Left cardiac atrium (tissue), 4 donors: ENCODE data around the gene DNASE1. TPM values are rescaled to one million over a fixed set of nuclear protein-coding genes. Genes with fewer than 3 reads are reported as not detected.

Source experiments
- ATAC-seq, 2 donors: fragments of 200-7000 bp; cut with Tn5 transposase; one replicate each; pipeline ENCODE4 v1.9.1; 2020; ENCODE audit warnings: mild to moderate bottlenecking in 2 of 2, moderate library complexity in 2 of 2
- DNase-seq: peaks from one replicate; pipeline ENCODE4 v3.0.0-alpha.2; 2020
- intact Hi-C, 2 donors: fragments of 100-400 bp; cut with DNase I; formaldehyde crosslinking; loops; one replicate each; pipeline versions ENCODE4 v1.14.1 to v1.15.1; 2022 to 2023
- total RNA-seq, 2 donors: library from RNA; stranded (reverse); fragmentation: NEBNext Ultra II Directional; extraction: Animal tissue kit (Norgen Biotek cat#: 25700); gene quantifications; one replicate each; pipeline ENCODE4 v1.2.1, GENCODE V29; 2021
- donor health status: DM: no; HTN: yes; CAD: no.
- donor health status: DM: no; HTN: yes; CAD: no; lungs with severe emphysema.
- donor health status: DM: yes; HTN: yes; CAD: no.
- donor health status: Dilated cardiomyopathy.

Gene DNASE1
- total RNA-seq, 2 donors from 2014 or later, result 3.0 to 5.8 TPM

GRCh38 chr16:3687792-3688191 is 33.3 kb downstream of the DNASE1 start:
- intact Hi-C loops, result no loop called here
- DNase-seq (no peak), ATAC-seq (no peak)

GRCh38 chr16:3689731-3690130 is 35.2 kb downstream of the DNASE1 start:
- ATAC-seq (no peak), DNase-seq (no peak)
- intact Hi-C loops, result loop anchor here (2.0 to 5.0 kb wide), 2 partner anchors 189 to 193 kb away; partner anchors contain the start of gene CREBBP (in 1 of the 2)

- peak; percentile 94 to 96 for ATAC-seq
- intact Hi-C loops, result loop anchor here (2.0 to 5.0 kb wide), 2 partner anchors 188 to 192 kb away; partner anchors contain the start of gene CREBBP (in 1 of the 2)
- DNase-seq, result peak; percentile 91
Measured at GRCh38 chr16:3690470-3690928, 36.0 kb downstream of the DNASE1 start.

- intact Hi-C loops, result loop anchor here (2.0 to 5.0 kb wide), 2 partner anchors 188 to 191 kb away; partner anchors contain the start of gene CREBBP (in 1 of the 2)
- DNase-seq (no peak), ATAC-seq (peak; percentile 4 to 19)
Measured at GRCh38 chr16:3690980-3691720, 36.7 kb downstream of the DNASE1 start.

GRCh38 chr16:3691761-3692160 is 37.3 kb downstream of the DNASE1 start:
- no peak for ATAC-seq
- DNase-seq, result no peak
- intact Hi-C loops, result loop anchor here (2.0 to 5.0 kb wide), 2 partner anchors 187 to 191 kb away; partner anchors contain the start of gene CREBBP (in 1 of the 2)

GRCh38 chr16:3694051-3694450 is 39.6 kb downstream of the DNASE1 start:
- ATAC-seq, result no peak
- DNase-seq, result no peak
- intact Hi-C loops, result loop anchor here in 1 of 2 donors (5.0 kb wide), 1 partner anchor 188 kb away; the partner anchor contains the start of gene CREBBP

- ATAC-seq (peak in 1 of 2 donors; percentile 14), DNase-seq (no peak)
- intact Hi-C loops, result no loop called here
Measured at GRCh38 chr16:3695610-3696369, 41.3 kb downstream of the DNASE1 start.

- ATAC-seq (peak; percentile 80 to 95), DNase-seq (no peak)
- intact Hi-C loops, result loop anchor here in 1 of 2 donors (1.0 kb wide), 1 partner anchor 17 kb away; no protein-coding TSS in a partner anchor
Measured at GRCh38 chr16:3696425-3697218, 42.1 kb downstream of the DNASE1 start.

GRCh38 chr16:3698941-3699340 is 44.5 kb downstream of the DNASE1 start:
- intact Hi-C loops, result no loop called here
- DNase-seq (no peak), ATAC-seq (no peak)

- intact Hi-C loops, result no loop called here
- ATAC-seq (no peak), DNase-seq (no peak)
Measured at GRCh38 chr16:3701531-3701930, 47.0 kb downstream of the DNASE1 start.

- no peak for DNase-seq
- ATAC-seq, result no peak
- intact Hi-C loops, result no loop called here
Measured at GRCh38 chr16:3702082-3702481, 47.6 kb downstream of the DNASE1 start.

GRCh38 chr16:3706253-3707012 is 51.9 kb downstream of the DNASE1 start:
- intact Hi-C loops, result no loop called here
- no peak for ATAC-seq

More at GRCh38 chr16:3706253-3707012, 51.9 kb downstream of the DNASE1 start:
- DNase-seq, result no peak

Other genes starting within 250 kb of the DNASE1 start
- 1 to 10 TPM; 1.4 to 2.3 TPM for gene ZNF597, start 211.2 kb upstream of the DNASE1 start, total RNA-seq
- gene NAA60, start 211.0 kb upstream of the DNASE1 start, total RNA-seq, result 10 to 100 TPM; 35.4 to 38.2 TPM
- not detected for gene C16orf90, start 159.2 kb upstream of the DNASE1 start, total RNA-seq
- 10 to 100 TPM; 15.4 to 16.0 TPM for gene CLUAP1, start 153.7 kb upstream of the DNASE1 start, total RNA-seq
- gene NLRC3, start 77.3 kb upstream of the DNASE1 start, total RNA-seq, result 1 to 10 TPM in 1 of 2 donors, under 1 TPM in 1; 0.81 to 1.0 TPM
- gene SLX4, start 43.1 kb upstream of the DNASE1 start, total RNA-seq, result 1 to 10 TPM; 2.5 to 2.8 TPM
- 100 to 1,000 TPM in 1 of 2 donors, 10 to 100 TPM in 1; 85.7 to 120 TPM for gene TRAP1, start 62.8 kb downstream of the DNASE1 start, total RNA-seq
- 10 to 100 TPM; 39.0 to 39.3 TPM for gene CREBBP, start 226.0 kb downstream of the DNASE1 start, total RNA-seq